SU-DHL-6 (cell line): ENCODE data around the gene AGTRAP.

Experiments
- H2AFZ ChIP-seq: fragments of 200-600 bp; sonication (generic); 2 replicates; pipeline ENCODE4 v1.6.1; 2014; ENCODE audit warnings: low read depth, mild to moderate bottlenecking, moderate library complexity, mixed read lengths, antibody characterized with exemption, low read length; ENCODE audit not compliant: severe bottlenecking
- H3F3A ChIP-seq: fragments of 200-600 bp; shearing (Covaris generic); 2 replicates; pipeline ENCODE4 v1.6.0; 2016; ENCODE audit warnings: antibody characterized with exemption, mild to moderate bottlenecking; ENCODE audit not compliant: insufficient read depth
- H3K27ac ChIP-seq: fragments of 200-600 bp; sonication (generic); 2 replicates; pipeline ENCODE4 v1.5.1; 2016; ENCODE audit warnings: low read depth, mild to moderate bottlenecking, low read length, moderate library complexity, mixed read lengths
- H3K27me3 ChIP-seq: fragments of 200-600 bp; sonication (generic), shearing (Covaris generic); 2 replicates; pipeline ENCODE4 v1.6.0; 2014; ENCODE audit warnings: mild to moderate bottlenecking, low read length
- H3K36me3 ChIP-seq: fragments of 200-600 bp; sonication (generic); 2 replicates; pipeline ENCODE4 v1.6.1; 2014; ENCODE audit warnings: mild to moderate bottlenecking, low read length, mixed read lengths
- H3K4me2 ChIP-seq: fragments of 300-600, 200-600 bp; shearing (Covaris generic), sonication (generic); 2 replicates; pipeline ENCODE4 v1.6.0; 2014; ENCODE audit warnings: low read length, low read depth, mild to moderate bottlenecking; ENCODE audit not compliant: poor library complexity, severe bottlenecking
- H3K4me3 ChIP-seq: fragments of 200-600 bp; sonication (generic); 2 replicates; pipeline ENCODE4 v1.5.1; 2014; ENCODE audit warnings: antibody characterized with exemption, low read length, mild to moderate bottlenecking, mixed read lengths; ENCODE audit not compliant: insufficient read depth, poor library complexity, severe bottlenecking
- H3K79me2 ChIP-seq: fragments of 200-600 bp; sonication (generic); 2 replicates; pipeline ENCODE4 v1.6.1; 2014; ENCODE audit warnings: mild to moderate bottlenecking, low read length, moderate library complexity; ENCODE audit not compliant: insufficient read depth
- H3K9ac ChIP-seq: fragments of 200-600 bp; sonication (generic); 2 replicates; pipeline ENCODE4 v1.7.0; 2014; ENCODE audit warnings: mild to moderate bottlenecking, low read length
- H3K9me2 ChIP-seq: fragments of 200-600 bp; sonication (generic); replicated peaks from 2 replicates; pipeline ENCODE4 v1.6.1; 2014; ENCODE audit warnings: low read length; ENCODE audit not compliant: insufficient read depth
- H3K9me3 ChIP-seq: fragments of 200-600 bp; sonication (generic); 2 replicates; pipeline ENCODE4 v1.6.1; 2014; ENCODE audit warnings: low read length, mixed read lengths; ENCODE audit not compliant: insufficient read depth
- H4K20me1 ChIP-seq: fragments of 200-600 bp; sonication (generic); 2 replicates; pipeline ENCODE4 v1.6.1; 2014; ENCODE audit warnings: low read depth, mild to moderate bottlenecking, antibody characterized with exemption, low read length, moderate library complexity, mixed read lengths
- CTCF ChIP-seq: fragments of 200-600 bp; sonication (generic); IDR thresholded peaks from one replicate; pipeline ENCODE4 v1.5.1; 2017; ENCODE audit warnings: antibody characterized with exemption, mild to moderate bottlenecking, low read length, moderate library complexity; ENCODE audit not compliant: insufficient read depth, poor library complexity, severe bottlenecking
- EZH2phosphoT487 ChIP-seq: fragments of 200-600 bp; sonication (generic), shearing (Covaris generic); conservative IDR thresholded peaks from 2 replicates; pipeline ENCODE4 v1.6.1; 2018; ENCODE audit warnings: mild to moderate bottlenecking, antibody characterized with exemption, low read length, moderate library complexity, mixed read lengths

The AGTRAP gene

GRCh38 chr1:11731691-11732283 is 4.1 kb upstream of the AGTRAP start:
- TF ChIP-seq CTCF: no peak
- no peak for TF ChIP-seq EZH2phosphoT487
- no peaks in the 10 kb centered on the region for H3K9me2 ChIP-seq
- H3K27ac ChIP-seq: no peak overlapping the region
- H3K27me3 ChIP-seq: no peaks in the 10 kb centered on the region
- no peaks in the 10 kb centered on the region for H3K36me3 ChIP-seq
- H3K79me2 ChIP-seq: no peaks in the 10 kb centered on the region
- H3F3A ChIP-seq: no peaks in the 10 kb centered on the region
- H3K9ac ChIP-seq: no peak overlapping the region
- no peak overlapping the region for H3K4me3 ChIP-seq
- H4K20me1 ChIP-seq: no peaks in the 10 kb centered on the region
- no peaks in the 10 kb centered on the region for H3K9me3 ChIP-seq
- H3K4me2 ChIP-seq: no peak overlapping the region
- no peak overlapping the region for H2AFZ ChIP-seq

DNA sequence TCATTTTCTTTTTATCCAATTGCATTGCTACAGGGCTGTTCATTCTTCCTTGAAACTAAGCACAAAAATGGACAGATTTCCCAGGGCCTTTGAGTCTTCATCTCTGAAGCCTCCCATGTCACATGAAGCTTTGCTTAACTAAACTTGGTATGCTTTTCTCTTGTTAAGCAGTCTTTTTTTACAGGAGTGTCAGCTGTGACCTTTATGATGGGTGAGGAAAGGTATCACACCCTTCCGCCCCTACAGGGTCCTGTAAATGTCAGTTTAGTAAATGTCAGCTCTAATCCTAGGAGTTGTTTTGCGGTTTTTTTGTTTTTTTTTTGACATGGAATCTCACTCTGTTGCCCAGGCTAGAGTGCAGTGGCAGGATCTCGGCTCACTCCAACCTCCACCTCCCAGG is 2.6 kb upstream of the AGTRAP start:
- Histone ChIP-seq H3K79me2 (no peaks in the 10 kb centered on the region), H3K27ac (no peak overlapping the region), H3F3A (no peaks in the 10 kb centered on the region), H2AFZ (no peak overlapping the region), H3K36me3 (no peaks in the 10 kb centered on the region), H3K4me2 (no peak overlapping the region), H3K9ac (no peak overlapping the region), H4K20me1 (no peaks in the 10 kb centered on the region), H3K4me3 (no peak overlapping the region), H3K9me3 (no peaks in the 10 kb centered on the region), H3K27me3 (no peaks in the 10 kb centered on the region), H3K9me2 (no peaks in the 10 kb centered on the region)
- no peak for TF ChIP-seq EZH2phosphoT487

- no peak overlapping the region for H3K4me2 ChIP-seq
- no peak overlapping the region for H3K4me3 ChIP-seq
- no peak overlapping the region for H3K9ac ChIP-seq
- H3K9me3 ChIP-seq: no peaks in the 10 kb centered on the region
- H3K9me2 ChIP-seq: no peaks in the 10 kb centered on the region
- H2AFZ ChIP-seq: no peak overlapping the region
- no peaks in the 10 kb centered on the region for H3K36me3 ChIP-seq
- TF ChIP-seq CTCF (no peak), EZH2phosphoT487 (no peak)
- H3K79me2 ChIP-seq: no peaks in the 10 kb centered on the region
- H4K20me1 ChIP-seq: no peaks in the 10 kb centered on the region
- no peaks in the 10 kb centered on the region for H3K27me3 ChIP-seq
- H3F3A ChIP-seq: no peaks in the 10 kb centered on the region
- H3K27ac ChIP-seq: no peak overlapping the region
Measured at GRCh38 chr1:11735531-11735853, 444 bp upstream of the AGTRAP start.

GRCh38 chr1:11736746-11737639 is 1.1 kb downstream of the AGTRAP start:
- Histone ChIP-seq H3K36me3 (no peaks in the 10 kb centered on the region), H3K9me3 (no peaks in the 10 kb centered on the region), H3K9ac (peak overlapping the region; percentile 64), H4K20me1 (no peaks in the 10 kb centered on the region), H3K9me2 (no peaks in the 10 kb centered on the region), H3K4me3 (peak overlapping the region; percentile 76), H3K27me3 (no peaks in the 10 kb centered on the region), H2AFZ (peak overlapping the region; percentile 94), H3K79me2 (no peaks in the 10 kb centered on the region), H3K4me2 (peak overlapping the region; percentile 85), H3K27ac (no peak overlapping the region), H3F3A (no peaks in the 10 kb centered on the region)
- TF ChIP-seq EZH2phosphoT487 (no peak), CTCF (no peak)
